Left ventricle myocardium inferior (tissue), 1 donor: Measurements from ENCODE around the gene FANCI. TPM values are rescaled to one million over a fixed set of nuclear protein-coding genes. Genes with fewer than 3 reads are reported as not detected.

Source experiments
- DNase-seq: peaks from one replicate; pipeline ENCODE4 v3.0.0-alpha.2; 2020
- H3K27ac ChIP-seq: fragments of 200-600 bp; replicated peaks from 2 replicates; pipeline ENCODE4 v1.8.0; 2021
- H3K27me3 ChIP-seq: fragments of 200-600 bp; 2 replicates; pipeline ENCODE4 v1.8.0; 2021; ENCODE audit warnings: low read depth
- H3K36me3 ChIP-seq: fragments of 200-600 bp; 2 replicates; pipeline ENCODE4 v1.8.0; 2021
- H3K4me1 ChIP-seq: fragments of 200-600 bp; 2 replicates; pipeline ENCODE4 v1.8.0; 2021
- H3K4me3 ChIP-seq: fragments of 200-600 bp; 2 replicates; pipeline ENCODE4 v1.8.0; 2021; ENCODE audit warnings: mild to moderate bottlenecking, moderate library complexity
- H3K9me3 ChIP-seq: fragments of 200-600 bp; replicated peaks from 2 replicates; pipeline ENCODE4 v1.8.0; 2021
- intact Hi-C: fragments of 100-400 bp; cut with micrococcal nuclease; formaldehyde crosslinking; loops from one replicate; pipeline ENCODE4 v1.11.0; 2022
- total RNA-seq: library from RNA; stranded (reverse); fragmentation: NEBNext Ultra II Directional; extraction: Animal tissue kit (Norgen Biotek cat#: 25700); gene quantifications from one replicate; pipeline ENCODE4 v1.2.1, GENCODE V29; 2021
- TF ChIP-seq, protein P1 (sequence below): fragments of 200-600 bp; IDR thresholded peaks from 2 replicates; pipeline ENCODE4 v1.8.0; 2021; ENCODE audit warnings: antibody characterized with exemption, mild to moderate bottlenecking, borderline replicate concordance
- donor health status: DM: no; HTN: yes; CAD: no; lungs with severe emphysema.

The FANCI gene
- total RNA-seq, 1 donor from 2014 or later = 2.7 TPM

DNA sequence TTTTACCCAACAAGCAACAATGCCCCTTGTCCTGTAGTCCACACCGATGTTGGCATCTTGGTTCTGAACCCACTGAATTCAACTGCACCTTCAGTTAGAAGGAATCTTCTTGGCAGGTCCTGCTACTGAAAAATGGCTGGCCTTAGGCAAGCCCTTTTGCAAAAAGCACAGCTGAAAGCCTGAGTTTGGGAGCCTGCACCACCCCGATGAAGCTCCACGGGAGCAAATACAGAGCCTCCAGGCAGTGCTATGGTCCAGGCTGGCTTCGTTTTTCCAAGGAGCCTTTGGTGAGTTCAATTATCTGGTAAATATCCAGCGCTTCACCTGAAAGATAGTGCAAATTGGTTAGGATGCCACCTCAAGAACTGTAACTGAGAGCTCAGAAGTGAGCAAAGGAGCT lies 72.7 kb downstream of the FANCI start:
- H3K27me3 ChIP-seq = no peaks in the 10 kb centered on the region

DNA sequence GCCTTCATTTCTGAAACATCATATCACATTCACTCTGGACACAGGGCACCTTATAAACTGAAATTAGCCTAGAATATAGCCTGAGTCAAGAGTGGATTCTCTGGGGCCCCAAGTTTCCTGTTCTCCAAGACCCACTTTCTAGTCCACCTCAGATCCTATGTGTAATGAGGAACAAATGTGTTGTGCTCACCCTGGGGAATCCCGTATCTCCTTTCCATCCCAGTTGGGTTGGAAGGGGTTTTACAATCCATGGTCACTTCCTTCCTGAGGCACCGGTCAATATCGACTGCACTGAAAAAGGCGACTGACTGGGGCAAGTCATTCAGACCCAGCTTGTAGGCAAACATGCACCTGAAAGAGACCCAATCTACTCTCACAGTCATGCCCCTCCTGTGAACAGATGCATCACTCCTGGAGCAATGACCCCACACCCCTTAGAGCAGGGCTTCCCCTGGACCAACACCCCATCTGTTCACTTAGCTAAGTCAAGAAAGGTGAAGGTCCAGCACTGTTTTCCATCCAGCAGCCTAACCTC lies 73.5 kb downstream of the FANCI start:
- intact Hi-C loops = no loop called here

More for the DNA sequence above, 72.7 kb downstream of the FANCI start:
- TF ChIP-seq, protein P1, sequence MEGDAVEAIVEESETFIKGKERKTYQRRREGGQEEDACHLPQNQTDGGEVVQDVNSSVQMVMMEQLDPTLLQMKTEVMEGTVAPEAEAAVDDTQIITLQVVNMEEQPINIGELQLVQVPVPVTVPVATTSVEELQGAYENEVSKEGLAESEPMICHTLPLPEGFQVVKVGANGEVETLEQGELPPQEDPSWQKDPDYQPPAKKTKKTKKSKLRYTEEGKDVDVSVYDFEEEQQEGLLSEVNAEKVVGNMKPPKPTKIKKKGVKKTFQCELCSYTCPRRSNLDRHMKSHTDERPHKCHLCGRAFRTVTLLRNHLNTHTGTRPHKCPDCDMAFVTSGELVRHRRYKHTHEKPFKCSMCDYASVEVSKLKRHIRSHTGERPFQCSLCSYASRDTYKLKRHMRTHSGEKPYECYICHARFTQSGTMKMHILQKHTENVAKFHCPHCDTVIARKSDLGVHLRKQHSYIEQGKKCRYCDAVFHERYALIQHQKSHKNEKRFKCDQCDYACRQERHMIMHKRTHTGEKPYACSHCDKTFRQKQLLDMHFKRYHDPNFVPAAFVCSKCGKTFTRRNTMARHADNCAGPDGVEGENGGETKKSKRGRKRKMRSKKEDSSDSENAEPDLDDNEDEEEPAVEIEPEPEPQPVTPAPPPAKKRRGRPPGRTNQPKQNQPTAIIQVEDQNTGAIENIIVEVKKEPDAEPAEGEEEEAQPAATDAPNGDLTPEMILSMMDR = no peak
- no peak overlapping the region for H3K27ac ChIP-seq
- peaks cover 68% of the 10 kb centered on the region for H3K36me3 ChIP-seq
- intact Hi-C loops = no loop called here
- no peak overlapping the region for H3K4me3 ChIP-seq
- H3K4me1 ChIP-seq = no peaks in the 10 kb centered on the region
- H3K9me3 ChIP-seq = no peaks in the 10 kb centered on the region
- DNase-seq = no peak

DNA sequence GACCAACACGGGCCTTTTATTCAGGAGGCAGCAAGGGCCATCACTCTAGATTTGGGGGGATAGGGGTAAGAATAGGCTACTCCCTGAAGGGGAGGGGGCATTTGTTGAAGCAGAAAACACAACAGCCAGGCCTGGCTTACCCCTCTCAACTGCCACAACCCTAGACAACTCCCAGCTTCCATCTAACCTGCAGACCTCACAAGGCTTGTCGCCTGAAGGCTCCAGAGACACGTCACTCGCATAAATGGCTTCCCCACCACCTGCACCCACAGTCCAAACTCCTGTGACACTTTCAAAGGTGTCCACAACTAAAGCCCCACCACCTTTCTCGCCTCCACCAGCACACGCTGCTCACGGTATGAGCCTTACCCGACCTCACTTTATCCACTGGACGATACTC lies 75.9 kb downstream of the FANCI start:
- Histone ChIP-seq H3K4me3 (no peak overlapping the region), H3K9me3 (no peaks in the 10 kb centered on the region), H3K4me1 (no peaks in the 10 kb centered on the region), H3K27ac (no peak overlapping the region), H3K36me3 (peaks cover 100% of the 10 kb centered on the region), H3K27me3 (no peaks in the 10 kb centered on the region)
- DNase-seq = no peak
- TF ChIP-seq, protein P1 = no peak
- intact Hi-C loops = no loop called here

More for the DNA sequence above, 73.5 kb downstream of the FANCI start:
- Histone ChIP-seq H3K9me3 (no peaks in the 10 kb centered on the region), H3K27ac (no peak overlapping the region), H3K4me1 (no peaks in the 10 kb centered on the region), H3K27me3 (no peaks in the 10 kb centered on the region), H3K4me3 (no peak overlapping the region), H3K36me3 (peaks cover 75% of the 10 kb centered on the region)
- TF ChIP-seq, protein P1 = no peak
- DNase-seq = no peak

DNA sequence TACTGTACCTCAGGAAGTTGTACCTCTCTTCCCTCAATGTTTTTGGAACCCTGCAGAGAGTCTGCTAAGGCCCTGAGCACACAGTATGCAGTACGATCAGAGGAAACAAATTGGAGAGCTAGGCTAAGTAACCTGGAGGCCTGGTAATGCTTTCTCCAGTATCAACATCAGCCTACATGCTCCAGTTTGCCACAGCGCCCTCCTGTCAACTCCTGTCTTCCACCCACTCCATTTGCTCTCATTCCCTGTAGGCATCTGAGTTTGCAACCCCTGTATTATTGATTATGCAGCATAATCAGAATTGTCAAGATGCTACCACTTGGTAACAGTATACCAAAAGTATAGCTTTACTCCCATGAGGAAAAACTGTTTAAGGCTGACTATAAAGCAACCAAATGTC lies 76.4 kb downstream of the FANCI start:
- Histone ChIP-seq H3K9me3 (no peaks in the 10 kb centered on the region), H3K27me3 (no peaks in the 10 kb centered on the region), H3K4me1 (no peaks in the 10 kb centered on the region), H3K4me3 (no peak overlapping the region), H3K36me3 (peaks cover 97% of the 10 kb centered on the region), H3K27ac (no peak overlapping the region)
- no peak for DNase-seq
- intact Hi-C loops = no loop called here
- TF ChIP-seq, protein P1 = no peak

DNA sequence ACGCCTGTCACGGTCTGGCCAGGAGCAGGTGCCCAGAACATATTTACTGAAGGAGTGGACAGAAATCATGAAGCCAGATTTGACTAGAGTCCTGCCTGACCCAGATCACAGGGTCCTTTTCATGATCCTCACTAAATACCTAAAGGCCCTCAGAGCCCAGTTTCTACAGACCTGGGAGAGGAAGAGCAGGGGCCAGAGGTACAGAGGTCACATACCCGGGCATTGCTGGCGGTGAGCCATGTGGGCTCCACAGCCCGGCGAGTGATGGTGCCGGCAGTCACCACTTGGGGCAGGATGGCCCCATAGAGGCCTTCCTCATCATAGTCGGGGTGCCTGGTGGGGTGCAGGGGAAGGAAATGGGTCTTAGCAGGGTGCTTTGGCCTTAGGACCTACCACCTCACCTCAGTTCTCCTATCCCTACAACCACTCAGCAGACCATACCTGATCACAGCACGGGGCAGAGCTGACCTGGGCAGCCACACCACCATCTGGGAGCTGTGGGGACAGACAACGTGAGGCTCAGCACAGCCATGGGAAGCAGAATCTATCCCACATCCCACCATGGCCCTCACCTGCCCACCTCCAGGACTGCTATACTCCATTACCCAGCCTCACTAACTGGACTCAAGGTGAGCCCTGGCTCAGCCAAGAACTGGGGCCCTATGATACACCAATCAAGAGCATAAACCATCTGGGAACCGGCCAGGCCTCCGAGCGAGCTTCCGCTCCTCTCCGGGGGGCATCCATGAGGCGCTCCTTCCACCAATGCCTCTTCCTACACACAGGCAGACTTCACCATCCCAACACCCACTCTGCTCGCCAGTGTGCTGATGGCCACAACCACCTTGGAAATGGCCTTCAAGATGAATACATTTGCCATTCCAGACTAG lies 78.0 kb downstream of the FANCI start:
- no peak overlapping the region for H3K27ac ChIP-seq
- DNase-seq = no peak
- intact Hi-C loops = no loop called here
- no peaks in the 10 kb centered on the region for H3K27me3 ChIP-seq
- H3K4me1 ChIP-seq = no peaks in the 10 kb centered on the region
- H3K4me3 ChIP-seq = no peak overlapping the region
- TF ChIP-seq, protein P1 = peak; percentile 10
- peaks cover 97% of the 10 kb centered on the region for H3K36me3 ChIP-seq
- no peaks in the 10 kb centered on the region for H3K9me3 ChIP-seq
